Tibial nerve (tissue), 3 donors: ENCODE results near the gene PLEKHA6.

Source experiments
- CTCF ChIP-seq, 5 experiments: fragments of 200-600 bp in 3 of 5; fragments of 450-650 bp in 2 of 5; sonication (generic) in 3 of 5; IDR thresholded peaks; one replicate each; pipeline ENCODE4 v1.5.1; 2016 to 2019; ENCODE audit warnings: antibody characterized with exemption in 5 of 5, mild to moderate bottlenecking in 3 of 5, moderate library complexity in 2 of 5
- POLR2A ChIP-seq, 2 donors: fragments of 450-650 bp; IDR thresholded peaks; one replicate each; pipeline ENCODE4 v1.6.1; 2017; ENCODE audit warnings: antibody characterized with exemption in 2 of 2, mild to moderate bottlenecking in 2 of 2, moderate library complexity in 2 of 2

GRCh38 chr1:204248954-204249353, 110.8 kb downstream of the PLEKHA6 start:
- TF ChIP-seq CTCF (IDR thresholded peaks at IDR 0.05) (no peak), POLR2A (IDR thresholded peaks at IDR 0.05) (no peak)
